Ectodermal cell (in vitro differentiated cells): ENCODE results near the gene B3GNT7.

Experiments used
- H3K27ac ChIP-seq: 2 replicates; pipeline ENCODE4 v1.7.0; 2013; ENCODE audit warnings: mild to moderate bottlenecking, low read depth, low read length; ENCODE audit not compliant: insufficient read depth, poor library complexity, severe bottlenecking
- H3K27me3 ChIP-seq: 2 replicates; pipeline ENCODE4 v1.7.0; 2013; ENCODE audit warnings: mild to moderate bottlenecking, low read length; ENCODE audit not compliant: insufficient read depth, control insufficient read depth, poor library complexity, severe bottlenecking
- H3K36me3 ChIP-seq: one replicate; pipeline ENCODE4 v1.7.0; 2013; ENCODE audit warnings: low read length; ENCODE audit not compliant: control insufficient read depth, insufficient read depth
- H3K4me1 ChIP-seq: one replicate; pipeline ENCODE4 v1.7.0; 2013; ENCODE audit warnings: low read length; ENCODE audit not compliant: control insufficient read depth, insufficient read depth
- H3K4me3 ChIP-seq: 2 replicates; pipeline ENCODE4 v1.7.0; 2013; ENCODE audit warnings: low read depth, low read length, control low read depth; ENCODE audit not compliant: insufficient read depth
- H3K9me3 ChIP-seq: 2 replicates; pipeline ENCODE4 v1.7.0; 2013; ENCODE audit warnings: mild to moderate bottlenecking, low read length, moderate library complexity; ENCODE audit not compliant: control insufficient read depth
- WGBS, 2 experiments: methylation state at CpG; one replicate each; pipeline ENCODE4 v1.1.7; 2013; ENCODE audit warnings: missing lambda C conversion rate in 2 of 2; 5-methylcytosine and 5-hydroxymethylcytosine counted together

B3GNT7 gene

DNA sequence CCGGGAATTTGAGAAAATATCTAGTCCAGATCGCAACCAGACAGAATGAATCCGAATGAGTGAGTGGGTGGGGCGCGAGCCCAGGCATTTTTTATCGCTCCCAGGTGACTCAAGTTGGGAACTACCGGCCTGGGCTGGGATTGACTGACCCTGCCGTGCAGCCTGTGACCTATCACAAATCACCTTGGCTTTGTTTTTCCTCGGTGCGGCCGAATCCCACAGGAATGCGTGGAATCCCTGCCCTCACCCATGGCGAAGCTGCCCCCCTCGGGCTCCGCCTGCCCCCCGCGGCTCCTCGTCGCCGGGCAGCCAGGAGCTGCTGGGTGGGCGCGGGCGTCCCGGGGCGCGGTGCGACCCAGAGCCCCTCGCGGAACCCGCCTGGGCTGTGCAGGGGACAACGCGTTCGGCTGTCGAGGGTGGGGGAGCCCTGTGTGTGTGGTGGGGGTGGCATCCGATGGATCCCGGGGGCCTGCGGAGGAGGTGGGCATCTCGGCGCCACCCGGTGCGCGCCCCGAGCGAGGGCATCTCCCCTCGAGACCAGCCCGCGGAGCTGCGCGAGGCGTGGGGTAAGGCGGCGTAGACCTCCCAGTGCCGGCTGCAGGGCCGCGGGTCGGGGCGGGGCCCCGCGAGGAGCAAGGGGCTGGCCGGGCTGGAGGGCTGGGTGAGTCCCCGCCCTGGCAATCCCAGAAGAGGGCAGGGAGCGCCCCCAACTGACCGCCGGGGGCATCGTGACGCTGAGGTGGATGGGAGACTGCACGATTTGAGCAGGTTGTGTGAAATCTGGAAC lies 16.5 kb downstream of the B3GNT7 start:
- Histone ChIP-seq H3K9me3 (no peaks in the 10 kb centered on the region), H3K36me3 (no peaks in the 10 kb centered on the region), H3K4me1 (no peaks in the 10 kb centered on the region), H3K27ac (no peak overlapping the region), H3K27me3 (peaks cover 13% of the 10 kb centered on the region), H3K4me3 (peak overlapping the region; percentile 63)
- 1% methylated on average over 67 of the region's 67 CpGs for WGBS, 2 experiments

GRCh38 chr2:231412618-231412963 lies 17.1 kb downstream of the B3GNT7 start:
- Histone ChIP-seq H3K4me3 (no peak overlapping the region), H3K27me3 (peaks cover 13% of the 10 kb centered on the region)
- 47 to 55% methylated on average over 9 of the region's 9 CpGs for WGBS, 2 experiments

DNA sequence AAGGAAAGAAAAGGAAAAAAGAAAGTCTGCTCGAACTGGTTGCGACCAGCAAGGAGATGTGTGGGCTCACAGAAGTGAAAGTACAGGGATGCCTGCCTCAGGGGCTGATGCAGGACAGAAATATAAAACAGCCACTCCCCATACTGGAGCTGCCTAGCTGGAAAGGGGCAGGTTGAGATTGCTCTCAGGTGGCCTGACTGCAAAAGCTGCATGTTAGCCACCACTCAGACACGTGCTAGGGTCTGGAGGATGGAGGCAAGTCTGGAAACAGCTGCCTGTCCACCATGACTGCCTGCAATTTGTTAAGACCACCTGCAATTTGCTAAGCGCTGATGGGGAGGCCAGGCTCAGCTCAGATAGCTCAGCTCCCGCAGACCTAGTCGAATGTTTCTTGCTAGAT lies 17.9 kb downstream of the B3GNT7 start:
- Histone ChIP-seq H3K27ac (no peak overlapping the region), H3K9me3 (no peaks in the 10 kb centered on the region), H3K36me3 (no peaks in the 10 kb centered on the region), H3K27me3 (peaks cover 13% of the 10 kb centered on the region), H3K4me3 (no peak overlapping the region), H3K4me1 (no peaks in the 10 kb centered on the region)
- WGBS, 2 experiments, result 50 to 64% methylated on average over 6 of the region's 6 CpGs

More at GRCh38 chr2:231412618-231412963, 17.1 kb downstream of the B3GNT7 start:
- no peaks in the 10 kb centered on the region for H3K9me3 ChIP-seq
- no peaks in the 10 kb centered on the region for H3K36me3 ChIP-seq
- H3K27ac ChIP-seq, result no peak overlapping the region
- no peaks in the 10 kb centered on the region for H3K4me1 ChIP-seq

GRCh38 chr2:231413921-231414476 lies 18.5 kb downstream of the B3GNT7 start:
- Histone ChIP-seq H3K4me3 (no peak overlapping the region), H3K4me1 (no peaks in the 10 kb centered on the region), H3K27ac (no peak overlapping the region), H3K9me3 (no peaks in the 10 kb centered on the region), H3K36me3 (no peaks in the 10 kb centered on the region), H3K27me3 (peaks cover 13% of the 10 kb centered on the region)
- 55 to 60% methylated on average over 15 of the region's 15 CpGs for WGBS, 2 experiments

DNA sequence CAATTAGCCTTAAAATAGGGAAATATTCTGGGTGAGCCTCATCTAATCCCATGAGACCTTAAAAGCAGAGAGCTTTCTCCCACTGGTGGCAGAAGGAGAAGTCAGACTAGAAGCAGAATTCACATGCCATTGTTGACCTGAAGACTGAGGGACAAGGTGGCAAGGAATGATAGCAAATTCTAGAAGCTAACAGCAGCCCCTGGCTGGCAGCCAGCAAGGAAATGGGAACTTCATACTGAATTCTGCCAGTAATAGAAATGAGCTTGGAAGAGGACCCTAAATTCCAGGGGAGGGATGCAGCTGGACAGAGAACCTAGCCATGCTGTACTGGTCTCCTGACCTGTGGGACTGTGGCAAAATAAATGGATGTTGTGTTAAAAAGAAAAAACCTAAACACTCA lies 19.5 kb downstream of the B3GNT7 start:
- Histone ChIP-seq H3K4me1 (no peaks in the 10 kb centered on the region), H3K9me3 (no peaks in the 10 kb centered on the region), H3K27me3 (peaks cover 13% of the 10 kb centered on the region), H3K27ac (no peak overlapping the region), H3K36me3 (no peaks in the 10 kb centered on the region), H3K4me3 (no peak overlapping the region)

- H3K4me1 ChIP-seq, result no peaks in the 10 kb centered on the region
- no peaks in the 10 kb centered on the region for H3K36me3 ChIP-seq
- 90 to 91% methylated on average over 26 of the region's 26 CpGs for WGBS, 2 experiments
- H3K27ac ChIP-seq, result no peak overlapping the region
- H3K27me3 ChIP-seq, result no peaks in the 10 kb centered on the region
- no peak overlapping the region for H3K4me3 ChIP-seq
- no peaks in the 10 kb centered on the region for H3K9me3 ChIP-seq
Observed at GRCh38 chr2:231418820-231419640, 23.5 kb downstream of the B3GNT7 start.

DNA sequence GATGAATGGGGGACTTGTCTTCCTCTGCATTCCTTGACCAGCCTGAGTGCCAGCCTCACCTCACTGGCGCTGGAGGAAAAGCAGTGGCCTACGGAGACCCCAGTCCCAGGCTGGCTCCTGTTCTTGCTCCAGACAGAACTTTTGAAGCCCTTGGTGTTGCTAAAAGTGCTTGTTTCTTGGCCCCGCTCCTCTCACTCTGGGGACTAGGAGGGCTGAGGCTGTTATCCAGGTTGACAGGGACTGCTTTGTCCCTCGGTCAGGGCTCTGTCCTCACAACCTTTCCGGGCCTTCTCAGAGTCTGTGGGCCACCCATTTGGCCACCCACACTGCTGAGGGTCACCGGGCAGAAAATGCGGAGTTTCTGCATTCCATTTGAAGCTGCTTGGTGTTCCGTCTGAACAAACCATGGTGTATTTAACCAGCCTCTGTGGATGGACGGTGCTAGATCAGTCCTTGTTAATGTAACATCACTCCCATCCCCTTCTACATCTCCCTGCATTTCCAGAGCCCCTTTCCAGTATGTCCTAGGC lies 25.6 kb downstream of the B3GNT7 start:
- no peak overlapping the region for H3K27ac ChIP-seq
- H3K27me3 ChIP-seq, result no peaks in the 10 kb centered on the region
- no peaks in the 10 kb centered on the region for H3K36me3 ChIP-seq
- H3K4me1 ChIP-seq, result no peaks in the 10 kb centered on the region
- no peak overlapping the region for H3K4me3 ChIP-seq
- no peaks in the 10 kb centered on the region for H3K9me3 ChIP-seq
- WGBS, 2 experiments, result 92% methylated on average over 9 of the region's 9 CpGs

- Histone ChIP-seq H3K9me3 (no peaks in the 10 kb centered on the region), H3K36me3 (no peaks in the 10 kb centered on the region)
- WGBS, 2 experiments, result 92 to 94% methylated on average over 2 of the region's 2 CpGs
Observed at GRCh38 chr2:231422056-231422455, 26.5 kb downstream of the B3GNT7 start.

DNA sequence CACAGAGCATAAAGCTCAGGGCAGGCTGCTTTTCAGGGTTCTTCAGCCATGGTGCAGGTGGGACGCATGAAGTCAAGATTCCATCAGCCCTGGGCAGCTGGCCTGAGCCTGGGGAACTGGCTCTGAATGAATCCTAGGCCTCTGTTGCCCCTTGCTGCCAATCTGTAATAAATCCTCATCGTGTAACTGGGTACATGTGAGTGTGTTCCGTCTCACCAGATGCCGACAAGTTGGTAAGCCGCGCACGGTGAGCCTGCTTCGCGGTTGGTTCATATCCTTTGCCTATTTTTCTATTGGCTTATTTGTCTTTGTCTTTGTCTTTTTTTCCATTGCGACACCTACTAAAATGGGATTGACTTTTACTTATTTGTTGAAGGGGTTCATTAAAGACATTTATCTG lies 27.7 kb downstream of the B3GNT7 start:
- Histone ChIP-seq H3K4me1 (no peaks in the 10 kb centered on the region), H3K4me3 (no peak overlapping the region), H3K27ac (no peak overlapping the region), H3K36me3 (no peaks in the 10 kb centered on the region), H3K27me3 (no peaks in the 10 kb centered on the region), H3K9me3 (no peaks in the 10 kb centered on the region)
- WGBS, 2 experiments, result 90 to 91% methylated on average over 9 to 10 of the region's 10 CpGs

More at GRCh38 chr2:231422056-231422455, 26.5 kb downstream of the B3GNT7 start:
- Histone ChIP-seq H3K27me3 (no peaks in the 10 kb centered on the region), H3K4me3 (no peak overlapping the region), H3K27ac (no peak overlapping the region), H3K4me1 (no peaks in the 10 kb centered on the region)

- Histone ChIP-seq H3K27me3 (no peaks in the 10 kb centered on the region), H3K9me3 (no peaks in the 10 kb centered on the region), H3K4me3 (no peak overlapping the region), H3K27ac (no peak overlapping the region), H3K36me3 (no peaks in the 10 kb centered on the region), H3K4me1 (no peaks in the 10 kb centered on the region)
- 77 to 79% methylated on average over 8 of the region's 8 CpGs for WGBS, 2 experiments
Observed at GRCh38 chr2:231425291-231425810, 29.8 kb downstream of the B3GNT7 start.
